ENCODE results near the gene ANGPT4. TPM values are rescaled to one million over a fixed set of nuclear protein-coding genes. Genes with fewer than 3 reads are reported as not detected.

Gene ANGPT4
- total and polyA plus RNA-seq, 4 donors = 0.02 to 0.67 (median 0.65) TPM; not detected in 1

DNA sequence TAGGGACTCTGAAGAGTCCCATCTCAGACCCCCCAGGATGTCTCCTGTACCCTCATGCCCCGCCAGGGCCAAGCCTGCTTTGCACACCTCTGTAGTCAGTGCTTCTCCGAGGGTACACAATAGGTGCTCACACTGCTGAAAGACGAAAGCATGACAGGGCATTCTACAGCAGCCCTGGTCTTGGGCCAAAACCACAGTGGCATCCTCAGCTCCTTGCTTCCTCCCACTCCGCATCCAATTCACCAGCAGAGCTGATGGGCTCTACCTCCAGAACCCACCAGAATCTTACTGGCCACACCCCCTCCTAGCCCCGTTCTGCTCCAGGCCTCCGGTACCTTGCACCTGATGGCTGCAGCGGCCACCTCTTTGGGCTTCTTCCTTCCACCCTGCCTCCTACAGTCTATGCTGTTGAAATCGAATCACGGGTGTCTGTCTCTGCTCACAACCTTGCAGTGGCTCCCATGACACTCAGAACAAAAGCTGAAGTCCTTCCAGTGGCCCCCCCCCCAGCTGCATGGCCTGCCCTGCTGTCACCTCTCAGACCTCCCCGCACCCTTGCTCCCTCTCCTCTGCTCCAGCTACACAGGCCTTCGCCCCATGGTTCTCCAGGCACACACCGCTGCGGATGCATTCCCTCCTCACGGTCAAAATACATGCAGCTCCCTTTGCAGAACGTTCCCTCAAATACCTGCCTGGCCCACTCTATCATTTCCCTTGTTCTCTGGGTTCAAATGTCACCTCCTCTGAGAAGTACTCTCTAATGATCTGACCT, 1.2 kb downstream of the ANGPT4 start:
- ATAC-seq (ENCODE audit: insufficient read depth, low FRiP score) (no peak), DNase-seq (no peak)
- H3K27ac ChIP-seq (ENCODE audit: low read depth in 1 of 2, low read length in 1 of 2) = no peak overlapping the region
- no peak overlapping the region for H3K9ac ChIP-seq (ENCODE audit: insufficient read depth in 1 of 2, low read length in 2 of 2)
- TF ChIP-seq, protein P1, sequence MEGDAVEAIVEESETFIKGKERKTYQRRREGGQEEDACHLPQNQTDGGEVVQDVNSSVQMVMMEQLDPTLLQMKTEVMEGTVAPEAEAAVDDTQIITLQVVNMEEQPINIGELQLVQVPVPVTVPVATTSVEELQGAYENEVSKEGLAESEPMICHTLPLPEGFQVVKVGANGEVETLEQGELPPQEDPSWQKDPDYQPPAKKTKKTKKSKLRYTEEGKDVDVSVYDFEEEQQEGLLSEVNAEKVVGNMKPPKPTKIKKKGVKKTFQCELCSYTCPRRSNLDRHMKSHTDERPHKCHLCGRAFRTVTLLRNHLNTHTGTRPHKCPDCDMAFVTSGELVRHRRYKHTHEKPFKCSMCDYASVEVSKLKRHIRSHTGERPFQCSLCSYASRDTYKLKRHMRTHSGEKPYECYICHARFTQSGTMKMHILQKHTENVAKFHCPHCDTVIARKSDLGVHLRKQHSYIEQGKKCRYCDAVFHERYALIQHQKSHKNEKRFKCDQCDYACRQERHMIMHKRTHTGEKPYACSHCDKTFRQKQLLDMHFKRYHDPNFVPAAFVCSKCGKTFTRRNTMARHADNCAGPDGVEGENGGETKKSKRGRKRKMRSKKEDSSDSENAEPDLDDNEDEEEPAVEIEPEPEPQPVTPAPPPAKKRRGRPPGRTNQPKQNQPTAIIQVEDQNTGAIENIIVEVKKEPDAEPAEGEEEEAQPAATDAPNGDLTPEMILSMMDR (IDR thresholded peaks at IDR 0.05; ENCODE audit: control extremely low read depth, extremely low read depth) = no peak
- H3K9me3 ChIP-seq (ENCODE audit: control insufficient read depth in 4 of 4, insufficient read depth in 3 of 4, low read length in 3 of 4) = peaks cover 0 to 2% (median 0%) of the 10 kb centered on the region in 4 donors
- peaks cover 0 to 5% (median 2%) of the 10 kb centered on the region in 3 donors for H3K27me3 ChIP-seq (ENCODE audit: control insufficient read depth in 3 of 3, insufficient read depth in 3 of 3, low read length in 2 of 3)
- no peak overlapping the region for H3K4me3 ChIP-seq
- WGBS, 2 donors = 59 to 62% methylated on average over 15 of the region's 15 CpGs
- no peaks in the 10 kb centered on the region for H3K36me3 ChIP-seq (ENCODE audit: control insufficient read depth in 4 of 4, insufficient read depth in 4 of 4, low read length in 4 of 4)
- peaks cover 0 to 13% (median 1%) of the 10 kb centered on the region in 5 donors for H3K4me1 ChIP-seq (ENCODE audit: control insufficient read depth in 5 of 5, insufficient read depth in 5 of 5, low read length in 5 of 5)

DNA sequence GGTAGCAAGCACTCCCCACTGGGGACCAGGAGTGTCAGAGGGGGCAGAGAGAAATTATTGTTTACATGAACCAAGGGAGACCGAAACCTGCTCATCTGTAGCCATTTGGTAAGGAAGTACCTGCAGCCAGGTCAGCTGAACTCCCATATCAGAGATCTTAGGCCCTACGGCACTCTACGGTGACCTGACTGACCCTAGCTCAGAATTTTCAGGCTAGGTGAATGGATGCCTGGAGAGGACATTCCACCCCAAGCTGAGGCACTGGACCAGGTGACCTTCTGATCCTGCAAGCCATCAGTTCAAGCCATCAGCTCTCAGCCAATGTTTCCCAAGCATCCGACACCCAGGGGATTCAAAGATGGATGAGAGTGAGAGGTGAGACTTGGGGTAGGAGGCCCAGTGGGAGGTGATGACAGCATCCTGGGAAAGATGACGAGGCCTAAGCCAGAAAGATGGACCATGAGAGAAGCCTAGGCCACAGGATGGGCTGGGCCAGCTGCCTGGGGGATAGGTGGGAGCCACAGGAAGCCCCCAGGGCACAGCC, 2.8 kb downstream of the ANGPT4 start:
- Histone ChIP-seq H3K4me3 (no peak overlapping the region), H3K27ac (ENCODE audit: low read depth in 1 of 2, low read length in 1 of 2) (no peak overlapping the region), H3K36me3 (ENCODE audit: control insufficient read depth in 4 of 4, insufficient read depth in 4 of 4, low read length in 4 of 4) (no peaks in the 10 kb centered on the region), H3K9me3 (ENCODE audit: control insufficient read depth in 4 of 4, insufficient read depth in 3 of 4, low read length in 3 of 4) (peaks cover 0 to 2% (median 0%) of the 10 kb centered on the region in 4 donors), H3K9ac (ENCODE audit: insufficient read depth in 1 of 2, low read length in 2 of 2) (no peak overlapping the region), H3K4me1 (ENCODE audit: control insufficient read depth in 5 of 5, insufficient read depth in 5 of 5, low read length in 5 of 5) (peaks cover 0 to 13% (median 1%) of the 10 kb centered on the region in 5 donors), H3K27me3 (ENCODE audit: control insufficient read depth in 3 of 3, insufficient read depth in 3 of 3, low read length in 2 of 3) (peaks cover 0 to 5% (median 2%) of the 10 kb centered on the region in 3 donors)
- TF ChIP-seq, protein P1 (IDR thresholded peaks at IDR 0.05; ENCODE audit: control extremely low read depth, extremely low read depth) = no peak
- ATAC-seq (ENCODE audit: insufficient read depth, low FRiP score) (no peak), DNase-seq (no peak)
- 84 to 87% methylated on average over 5 of the region's 5 CpGs for WGBS, 2 donors

DNA sequence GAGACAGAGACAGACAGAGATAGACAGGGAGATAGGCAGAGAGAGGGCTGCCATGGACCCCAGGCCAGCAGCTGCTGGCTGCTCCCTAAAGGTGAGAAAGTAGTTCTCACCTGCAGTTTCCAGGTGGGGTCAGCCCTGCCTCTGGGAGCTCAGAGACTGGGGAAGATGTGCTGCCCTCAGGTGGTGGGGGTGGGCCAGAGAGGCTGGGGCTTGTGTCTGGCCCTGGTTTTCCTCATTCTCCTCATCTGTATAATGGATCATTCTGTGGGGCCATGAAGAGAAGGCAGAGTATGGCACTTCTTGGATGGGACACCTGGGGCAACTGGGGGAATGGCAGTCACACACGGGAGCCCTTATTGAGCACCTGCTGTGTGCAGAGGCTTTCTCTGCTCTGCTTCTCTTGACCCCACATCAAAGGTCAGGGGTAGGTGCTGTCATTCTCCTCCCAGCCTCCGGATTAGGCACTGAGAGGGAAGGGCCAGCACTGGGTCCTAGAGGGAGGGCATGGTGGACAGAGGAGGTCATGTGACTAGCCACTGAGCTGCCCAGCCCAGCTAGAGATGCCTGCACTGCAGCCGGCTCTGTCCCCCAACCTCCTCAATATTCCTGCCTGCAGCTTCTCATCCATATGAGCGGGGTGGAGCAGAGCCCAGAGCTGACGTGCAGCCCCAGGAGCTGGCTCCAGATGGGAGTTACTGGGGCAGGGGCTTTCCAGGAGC, 4.1 kb downstream of the ANGPT4 start:
- TF ChIP-seq, protein P1 (IDR thresholded peaks at IDR 0.05; ENCODE audit: control extremely low read depth, extremely low read depth) = no peak
- WGBS, 2 donors = 67 to 78% methylated on average over 5 of the region's 5 CpGs
- no peak for DNase-seq

More for the DNA sequence above, 4.1 kb downstream of the ANGPT4 start:
- ATAC-seq (ENCODE audit: insufficient read depth, low FRiP score) = no peak
- Histone ChIP-seq H3K27ac (ENCODE audit: low read depth in 1 of 2, low read length in 1 of 2) (no peak overlapping the region), H3K4me3 (no peak overlapping the region), H3K4me1 (ENCODE audit: control insufficient read depth in 5 of 5, insufficient read depth in 5 of 5, low read length in 5 of 5) (peaks cover 0 to 13% (median 1%) of the 10 kb centered on the region in 5 donors), H3K9me3 (ENCODE audit: control insufficient read depth in 4 of 4, insufficient read depth in 3 of 4, low read length in 3 of 4) (peaks cover 0 to 4% (median 0%) of the 10 kb centered on the region in 4 donors), H3K9ac (ENCODE audit: insufficient read depth in 1 of 2, low read length in 2 of 2) (no peak overlapping the region), H3K36me3 (ENCODE audit: control insufficient read depth in 4 of 4, insufficient read depth in 4 of 4, low read length in 4 of 4) (no peaks in the 10 kb centered on the region), H3K27me3 (ENCODE audit: control insufficient read depth in 3 of 3, insufficient read depth in 3 of 3, low read length in 2 of 3) (peaks cover 0 to 5% (median under 1%) of the 10 kb centered on the region in 3 donors)
